ENCODE results near the gene TMEM18.

TMEM18 gene

DNA sequence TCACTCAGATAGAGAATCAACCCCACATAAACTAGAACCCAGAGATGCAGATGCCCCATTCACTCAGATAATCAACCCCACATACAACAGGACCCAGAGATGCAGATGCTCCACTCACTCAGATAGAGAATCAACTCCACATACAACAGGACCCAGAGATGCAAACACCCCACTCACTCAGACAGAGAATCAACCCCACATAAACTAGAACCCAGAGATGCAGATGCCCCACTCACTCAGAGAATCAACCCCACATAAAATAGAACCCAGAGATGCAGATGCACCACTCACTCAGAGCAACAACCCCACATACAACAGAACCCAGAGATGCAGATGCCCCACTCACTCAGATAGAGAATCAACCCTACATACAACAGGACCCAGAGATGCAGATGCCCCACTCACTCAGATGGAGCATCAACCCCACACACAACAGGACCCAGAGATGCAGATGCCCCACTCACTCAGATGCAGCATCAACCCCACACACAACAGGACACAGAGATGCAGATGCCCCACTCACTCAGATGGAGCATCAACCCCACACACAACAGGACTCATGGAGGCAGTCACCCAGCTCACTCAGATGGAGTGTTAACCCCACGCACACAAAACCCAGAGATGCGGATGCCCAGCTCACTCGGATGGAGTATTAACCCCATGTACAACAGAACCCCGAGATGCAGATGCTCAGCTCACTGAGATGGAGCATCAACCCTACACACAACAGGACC is 11.7 kb downstream of the TMEM18 start:
- peaks cover 53% of the 10 kb centered on the region for H3K36me3 ChIP-seq
- TF ChIP-seq, protein P1, sequence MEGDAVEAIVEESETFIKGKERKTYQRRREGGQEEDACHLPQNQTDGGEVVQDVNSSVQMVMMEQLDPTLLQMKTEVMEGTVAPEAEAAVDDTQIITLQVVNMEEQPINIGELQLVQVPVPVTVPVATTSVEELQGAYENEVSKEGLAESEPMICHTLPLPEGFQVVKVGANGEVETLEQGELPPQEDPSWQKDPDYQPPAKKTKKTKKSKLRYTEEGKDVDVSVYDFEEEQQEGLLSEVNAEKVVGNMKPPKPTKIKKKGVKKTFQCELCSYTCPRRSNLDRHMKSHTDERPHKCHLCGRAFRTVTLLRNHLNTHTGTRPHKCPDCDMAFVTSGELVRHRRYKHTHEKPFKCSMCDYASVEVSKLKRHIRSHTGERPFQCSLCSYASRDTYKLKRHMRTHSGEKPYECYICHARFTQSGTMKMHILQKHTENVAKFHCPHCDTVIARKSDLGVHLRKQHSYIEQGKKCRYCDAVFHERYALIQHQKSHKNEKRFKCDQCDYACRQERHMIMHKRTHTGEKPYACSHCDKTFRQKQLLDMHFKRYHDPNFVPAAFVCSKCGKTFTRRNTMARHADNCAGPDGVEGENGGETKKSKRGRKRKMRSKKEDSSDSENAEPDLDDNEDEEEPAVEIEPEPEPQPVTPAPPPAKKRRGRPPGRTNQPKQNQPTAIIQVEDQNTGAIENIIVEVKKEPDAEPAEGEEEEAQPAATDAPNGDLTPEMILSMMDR (IDR thresholded peaks at IDR 0.05; ENCODE audit: low read depth, low read length): no peak
- no peak for DNase-seq
- no peak overlapping the region for H3K4me3 ChIP-seq (ENCODE audit: low read depth, low read length)
- no peak overlapping the region for H3K27ac ChIP-seq
- H3K9me3 ChIP-seq (ENCODE audit: severe bottlenecking): peaks cover 4% of the 10 kb centered on the region
- H3K27me3 ChIP-seq (ENCODE audit: insufficient read depth, low read depth, severe bottlenecking): no peaks in the 10 kb centered on the region

DNA sequence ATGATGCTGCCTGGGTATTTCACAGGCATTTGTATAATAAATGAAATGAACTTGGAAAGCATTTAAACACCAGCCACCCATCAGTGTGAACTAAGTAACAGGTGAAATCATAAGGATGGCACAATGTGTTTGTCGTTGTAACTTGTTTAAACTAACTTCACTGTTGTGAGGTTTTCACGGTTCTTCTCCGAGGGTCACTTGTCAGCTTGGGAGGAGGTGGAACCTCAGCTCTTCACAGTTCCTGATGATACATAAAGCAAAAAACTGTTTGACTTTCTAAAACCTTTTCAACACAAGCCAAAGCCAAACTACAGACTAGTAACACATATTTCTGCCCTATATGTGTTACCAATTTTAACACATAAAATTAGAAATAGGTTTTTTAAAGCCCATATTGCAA is 13.1 kb downstream of the TMEM18 start:
- Histone ChIP-seq H3K9me3 (ENCODE audit: severe bottlenecking) (peaks cover 4% of the 10 kb centered on the region), H3K4me3 (ENCODE audit: low read depth, low read length) (no peak overlapping the region), H3K27me3 (ENCODE audit: insufficient read depth, low read depth, severe bottlenecking) (no peaks in the 10 kb centered on the region), H3K36me3 (peaks cover 40% of the 10 kb centered on the region), H3K27ac (no peak overlapping the region)
- TF ChIP-seq, protein P1 (IDR thresholded peaks at IDR 0.05; ENCODE audit: low read depth, low read length): no peak
- no peak for DNase-seq

DNA sequence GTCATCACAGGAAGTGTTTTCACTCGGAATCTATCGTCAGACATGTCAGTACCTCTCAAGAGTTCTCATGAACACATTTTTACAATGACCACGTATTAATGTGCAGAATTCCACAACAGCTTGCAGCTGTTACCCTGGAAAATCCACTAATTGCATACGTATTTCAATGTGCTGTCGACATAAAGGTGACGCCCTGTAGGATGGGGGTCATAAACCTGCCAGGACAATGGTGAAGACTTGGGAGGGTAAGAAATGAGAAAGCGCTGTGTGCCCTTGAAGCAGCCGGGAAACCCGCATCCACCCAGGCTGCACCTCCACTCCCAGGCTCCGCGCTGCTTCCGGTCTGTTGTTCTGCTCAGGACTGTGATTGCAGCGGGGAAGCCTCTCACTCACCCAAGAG is 14.0 kb downstream of the TMEM18 start:
- peaks cover 31% of the 10 kb centered on the region for H3K36me3 ChIP-seq
- TF ChIP-seq, protein P1 (IDR thresholded peaks at IDR 0.05; ENCODE audit: low read depth, low read length): no peak
- no peak overlapping the region for H3K27ac ChIP-seq
- no peak overlapping the region for H3K4me3 ChIP-seq (ENCODE audit: low read depth, low read length)
- H3K27me3 ChIP-seq (ENCODE audit: insufficient read depth, low read depth, severe bottlenecking): no peaks in the 10 kb centered on the region
- DNase-seq: no peak
- H3K9me3 ChIP-seq (ENCODE audit: severe bottlenecking): peaks cover 4% of the 10 kb centered on the region

DNA sequence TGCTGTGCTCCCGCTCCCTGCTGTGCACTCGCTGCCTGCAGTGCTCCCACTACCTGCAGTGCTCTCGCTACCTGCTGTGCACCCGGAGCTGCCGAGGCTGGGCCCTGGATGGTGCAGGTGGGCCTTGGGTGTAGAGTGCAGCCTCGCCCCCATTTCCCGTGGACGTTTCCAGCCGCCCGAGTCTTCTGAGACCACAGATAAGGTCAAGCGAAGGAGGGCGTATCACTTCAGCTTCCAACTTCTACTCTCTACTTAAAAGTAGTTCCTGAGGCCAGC is 15.9 kb downstream of the TMEM18 start:
- Histone ChIP-seq H3K9me3 (ENCODE audit: severe bottlenecking) (peaks cover 4% of the 10 kb centered on the region), H3K4me3 (ENCODE audit: low read depth, low read length) (no peak overlapping the region), H3K36me3 (peaks cover 16% of the 10 kb centered on the region), H3K27ac (no peak overlapping the region), H3K27me3 (ENCODE audit: insufficient read depth, low read depth, severe bottlenecking) (no peaks in the 10 kb centered on the region)
- TF ChIP-seq, protein P1 (IDR thresholded peaks at IDR 0.05; ENCODE audit: low read depth, low read length): no peak
- DNase-seq: no peak

DNA sequence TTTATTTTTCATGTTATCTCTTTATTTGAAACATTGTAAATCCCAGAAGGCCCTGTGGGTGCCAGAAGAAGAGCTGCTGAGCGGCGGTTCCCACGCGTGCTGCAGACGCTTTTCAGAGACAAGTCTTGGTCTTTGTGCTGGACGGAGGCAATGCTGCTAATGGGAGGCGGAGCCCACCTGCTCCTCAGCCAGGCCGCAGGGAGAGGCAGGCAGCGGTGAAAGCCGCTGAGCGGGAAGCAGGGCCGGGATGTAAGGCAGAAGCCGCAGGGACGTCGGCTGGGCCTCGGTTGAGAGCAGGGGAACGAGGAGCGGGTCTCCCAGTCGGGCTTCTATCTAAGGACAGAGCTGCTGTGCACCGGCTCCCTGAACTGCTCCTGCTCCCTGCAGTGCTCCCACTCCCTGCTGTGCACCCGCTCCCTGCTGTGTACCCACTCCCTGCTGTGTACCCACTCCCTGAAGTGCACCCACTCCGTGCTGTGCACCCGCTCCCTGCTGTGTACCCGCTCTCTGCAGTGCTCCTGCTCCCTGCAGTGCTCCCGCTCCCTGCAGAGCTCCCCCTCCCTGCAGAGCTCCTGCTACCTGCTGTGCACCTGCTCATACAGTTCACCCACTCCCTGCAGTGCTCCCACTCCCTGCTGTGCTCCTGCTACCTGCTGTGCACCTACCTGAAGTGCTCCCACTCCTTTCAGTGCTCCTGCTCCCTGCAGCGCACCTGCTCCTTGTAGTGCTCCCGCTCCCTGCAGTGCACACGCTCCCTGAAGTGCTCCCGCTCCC is 16.4 kb downstream of the TMEM18 start:
- Histone ChIP-seq H3K27ac (no peak overlapping the region), H3K27me3 (ENCODE audit: insufficient read depth, low read depth, severe bottlenecking) (no peaks in the 10 kb centered on the region), H3K9me3 (ENCODE audit: severe bottlenecking) (no peaks in the 10 kb centered on the region), H3K4me3 (ENCODE audit: low read depth, low read length) (no peak overlapping the region), H3K36me3 (peaks cover 11% of the 10 kb centered on the region)
- DNase-seq: no peak
- TF ChIP-seq, protein P1 (IDR thresholded peaks at IDR 0.05; ENCODE audit: low read depth, low read length): no peak

Data from WERI-Rb-1 (cell line).